T-helper 1 cell (primary cell): ENCODE results near the gene AP1M2.
"Not testable (repeated sequence)": the region's sequence is repeated elsewhere in the genome, so short reads cannot be mapped to it uniquely, and the experiment has no call there.

ENCODE experiments used
- DNase-seq, 5 donors: peaks; one replicate each; pipeline ENCODE4 v3.0.0-alpha.2; 2012 to 2020

AP1M2 gene

DNA sequence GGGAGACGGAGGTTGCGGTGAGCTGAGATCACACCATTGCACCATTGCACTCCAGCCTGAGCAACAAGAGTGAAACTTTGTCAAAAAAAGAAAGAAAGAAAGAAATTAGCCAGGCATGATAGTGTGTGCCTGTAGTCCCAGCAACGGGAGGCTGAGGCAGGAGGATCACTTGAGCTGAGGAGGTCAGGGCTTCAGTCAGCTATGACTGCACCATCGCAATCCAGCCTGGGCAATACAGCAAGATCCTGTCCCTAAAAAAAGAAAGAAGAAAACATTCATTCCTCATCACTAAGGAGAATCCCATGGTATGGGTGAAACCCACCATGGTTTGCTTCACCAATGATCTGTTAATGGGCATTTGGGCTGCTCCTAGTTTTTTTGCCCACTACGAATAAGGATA is 13.0 kb upstream of the AP1M2 start:
- DNase-seq: no peak

DNA sequence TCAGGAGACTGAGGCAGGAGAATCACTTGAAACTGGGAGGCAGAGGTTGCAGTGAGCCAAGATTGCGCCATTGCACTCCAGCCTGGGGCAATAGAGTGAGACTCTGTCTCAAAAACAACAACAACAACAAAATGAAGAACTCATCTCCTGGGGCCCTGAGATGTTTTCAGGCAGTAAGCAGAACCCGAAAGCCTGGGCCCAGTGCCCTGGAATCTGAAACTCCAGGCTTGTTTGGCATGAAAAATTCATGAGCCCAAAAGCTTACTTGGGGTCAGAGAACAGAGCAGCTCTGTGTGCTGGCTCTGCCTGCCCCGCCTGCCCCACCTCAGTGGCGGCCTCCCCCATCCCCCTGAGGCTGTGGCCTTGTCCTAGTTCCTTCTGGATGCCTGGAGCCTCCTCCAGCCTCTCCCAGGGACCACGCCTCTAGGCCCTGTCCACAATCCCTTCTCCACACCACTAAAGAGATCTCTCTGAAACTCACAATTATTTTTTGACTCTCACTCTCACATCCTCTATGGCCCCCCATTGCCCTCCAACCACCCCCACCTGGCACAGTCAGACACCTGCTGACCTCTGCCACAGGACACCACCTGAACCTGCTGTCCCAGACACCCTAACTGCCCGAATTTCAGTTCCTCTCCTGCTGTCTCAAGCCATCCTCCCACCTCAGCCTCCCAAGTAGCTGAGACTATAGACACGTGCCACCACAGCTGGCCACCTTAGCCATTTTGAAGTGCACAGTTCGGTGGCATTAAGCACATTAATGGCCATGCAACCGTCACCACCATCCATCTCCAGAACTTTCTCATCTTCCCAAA is 6.9 kb upstream of the AP1M2 start:
- no peak for DNase-seq

DNA sequence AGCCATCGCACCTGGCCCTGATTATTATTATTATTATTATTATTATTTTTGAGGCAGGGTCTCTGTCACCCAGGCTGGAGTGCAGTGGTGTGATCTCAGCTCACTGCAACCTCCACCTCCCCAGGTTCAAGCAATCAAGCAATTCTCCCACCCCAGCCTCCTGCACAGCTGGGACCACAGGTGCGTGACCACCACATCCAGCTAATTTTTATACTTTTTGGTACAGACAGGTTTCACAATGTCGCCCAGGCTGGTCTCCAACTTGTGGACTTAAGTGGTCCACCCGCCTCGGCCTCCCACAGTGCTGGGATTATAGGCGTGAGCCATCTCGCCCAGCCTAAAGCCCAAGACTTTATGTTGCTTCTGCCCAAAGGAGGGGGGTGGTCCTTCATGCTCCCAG is 6.0 kb upstream of the AP1M2 start:
- DNase-seq: no peak

DNA sequence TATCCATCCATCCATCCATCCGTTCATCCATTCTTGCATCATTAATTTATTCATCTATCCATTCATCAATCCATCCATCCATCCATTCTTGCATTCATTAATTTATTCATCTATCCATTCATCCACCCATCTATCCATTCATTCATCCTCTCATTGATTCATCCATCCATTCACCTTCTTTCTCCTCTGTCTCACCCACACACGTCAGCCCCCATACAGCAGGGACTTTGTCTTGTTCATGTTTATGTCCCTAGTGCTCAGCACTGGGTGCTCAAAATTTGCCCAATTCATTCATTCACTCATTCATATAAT is 683 bp upstream of the AP1M2 start:
- DNase-seq: no peak

DNA sequence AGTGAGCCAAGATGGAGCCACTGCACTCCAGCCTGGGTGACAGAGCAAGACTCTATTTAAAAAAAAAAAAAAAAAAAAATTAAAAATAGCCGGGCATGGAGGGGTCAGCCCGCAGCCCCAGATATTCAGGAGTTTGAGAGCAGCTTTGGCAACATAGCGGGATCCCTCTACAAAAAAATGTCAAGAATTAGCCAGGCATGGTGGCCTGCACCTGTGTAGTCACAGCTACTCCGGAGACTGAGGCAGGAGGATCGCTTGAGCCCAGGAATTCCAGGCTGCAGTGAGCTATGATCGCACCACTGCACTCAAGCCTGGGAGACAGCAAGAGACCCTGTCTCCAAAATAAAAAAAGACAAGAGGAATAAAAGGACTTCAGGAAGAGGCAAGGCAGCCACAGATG is 716 bp downstream of the AP1M2 start:
- DNase-seq: no peak

DNA sequence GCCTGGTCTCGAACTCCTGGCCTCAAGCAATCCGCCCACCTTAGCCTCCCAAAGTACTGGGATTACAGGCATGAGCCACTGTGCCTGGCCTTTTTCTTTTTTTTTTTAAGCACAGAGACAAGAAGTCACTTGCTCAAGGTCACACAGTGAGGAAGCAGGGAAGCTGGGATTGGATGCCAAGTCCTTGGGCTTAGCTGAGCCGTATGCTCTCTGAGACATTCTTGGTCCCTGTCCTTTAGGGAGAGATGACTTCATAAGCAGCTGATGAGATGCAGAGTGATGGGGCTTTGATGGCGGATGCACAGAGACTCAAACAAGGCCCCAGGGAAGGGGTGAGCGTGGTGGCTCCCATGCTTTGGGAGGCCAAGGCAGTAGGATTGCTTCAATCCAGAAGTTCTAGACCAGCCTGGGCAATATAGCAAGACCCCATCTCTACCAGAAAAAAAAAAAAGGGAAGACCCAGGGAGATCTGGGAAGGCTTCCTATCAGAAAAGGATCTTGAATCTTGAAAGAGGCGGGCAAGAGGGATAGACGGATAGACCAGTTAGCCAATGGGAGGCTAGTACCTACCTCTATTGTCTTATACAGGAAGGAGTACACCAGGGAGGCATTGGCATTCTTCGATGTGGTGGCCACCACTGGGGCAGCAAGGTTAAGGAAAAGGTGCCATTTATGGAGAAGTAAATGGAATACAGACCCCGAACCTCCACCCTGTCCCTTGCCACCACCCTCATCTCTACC is 3.9 kb downstream of the AP1M2 start:
- DNase-seq: no peak

DNA sequence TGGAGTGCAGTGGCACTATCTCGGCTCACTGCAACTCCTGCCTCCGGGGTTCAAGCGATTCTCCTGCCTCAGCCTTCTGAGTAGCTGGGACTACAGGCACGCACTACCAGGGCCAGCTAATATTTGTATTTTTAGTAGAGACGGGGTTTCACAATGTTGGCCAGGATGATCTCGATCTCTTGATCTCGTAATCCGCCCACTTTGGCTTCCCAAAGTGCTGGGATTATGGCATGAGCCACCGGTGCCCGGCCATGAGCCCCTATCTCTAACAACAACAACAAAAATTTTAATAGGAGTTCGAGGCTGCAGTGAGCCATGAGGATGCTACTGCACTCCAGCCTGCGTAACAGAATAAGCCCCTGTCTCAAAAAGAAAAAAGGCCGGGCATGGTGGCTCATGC is 5.0 kb downstream of the AP1M2 start:
- no peak for DNase-seq

DNA sequence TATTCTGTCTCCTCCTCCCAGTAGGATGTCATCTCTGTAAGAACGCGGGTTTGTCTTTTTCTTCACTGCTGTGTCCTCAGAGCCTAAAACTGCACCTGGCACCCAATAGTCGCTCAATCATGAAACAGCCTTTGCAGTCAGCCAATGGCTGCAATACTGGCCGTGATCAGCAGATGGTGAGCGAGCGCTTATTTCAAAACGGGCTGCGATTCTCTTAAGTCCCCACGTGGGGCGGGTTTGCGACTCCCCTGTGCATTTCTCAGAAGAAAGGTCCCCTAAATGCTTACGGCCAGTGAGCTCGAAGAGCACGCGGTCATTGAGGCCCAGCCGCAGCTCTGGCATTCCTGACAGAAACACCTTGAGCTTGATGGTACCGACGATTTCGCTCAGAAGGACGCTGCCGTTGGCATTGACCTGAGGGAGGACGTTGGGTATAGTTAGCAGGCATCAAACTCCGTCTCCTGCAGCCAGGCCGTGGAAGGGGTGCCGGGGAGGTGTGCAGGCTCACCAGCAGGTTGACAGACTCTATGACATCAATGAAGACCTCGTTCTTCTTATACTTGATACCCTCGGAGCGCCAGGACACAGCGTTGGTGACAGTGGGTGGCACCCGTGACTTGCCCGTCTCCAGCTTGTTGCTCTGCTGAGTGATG is 6.0 kb downstream of the AP1M2 start:
- DNase-seq: peak; percentile 67 to 87 (median 83)

DNA sequence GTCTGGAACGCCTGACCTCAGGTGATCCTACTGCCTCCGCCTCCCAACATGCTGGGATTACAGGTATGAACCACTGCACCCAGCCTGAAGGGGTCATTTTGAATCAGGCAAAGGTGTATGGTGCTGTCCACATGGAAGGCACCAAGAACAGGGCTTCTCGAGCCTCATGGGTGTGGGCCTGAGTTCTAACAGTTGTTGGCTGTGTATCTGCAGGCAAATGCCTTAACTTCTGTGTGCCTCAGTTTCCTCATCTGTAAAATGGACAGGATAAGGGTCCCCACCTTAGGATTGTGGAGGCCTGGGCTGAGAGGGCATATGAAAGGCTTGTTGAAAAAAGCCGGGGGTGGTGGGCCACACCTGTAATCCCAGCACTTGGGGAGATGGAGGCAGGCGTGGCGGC is 9.2 kb downstream of the AP1M2 start:
- DNase-seq: no peak

DNA sequence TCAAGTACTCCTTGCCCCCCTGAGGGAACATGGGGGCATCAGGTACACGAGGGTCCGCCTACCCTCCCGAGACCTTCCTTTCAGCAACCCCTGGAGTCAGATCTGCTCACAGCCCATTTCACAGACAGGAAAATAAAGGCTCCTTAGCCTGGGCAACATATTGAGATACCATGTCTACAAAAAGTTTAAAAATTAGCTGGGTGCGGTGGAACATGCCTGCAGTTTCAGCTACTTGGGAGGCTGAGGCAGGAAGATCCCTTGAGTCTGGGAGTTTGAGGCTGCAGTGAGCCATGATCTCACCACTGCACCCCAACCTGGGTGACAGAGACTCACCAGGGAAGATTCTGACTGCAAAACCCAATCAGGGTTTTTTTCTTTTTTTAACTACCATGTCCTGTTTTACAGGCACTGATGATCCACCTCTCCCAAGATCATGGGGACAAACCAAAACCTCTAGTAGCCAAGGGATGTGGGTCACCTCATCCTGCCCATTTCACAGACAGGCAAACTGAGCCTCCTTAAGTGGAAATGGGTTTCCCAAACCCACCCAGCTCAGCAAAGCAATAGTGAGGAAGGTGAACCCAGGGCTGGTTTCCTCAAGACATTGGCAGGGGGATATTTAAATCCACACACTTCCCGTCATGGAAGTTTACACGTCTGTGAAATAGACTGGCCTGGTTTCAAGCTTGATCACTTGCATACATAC is 11.9 kb downstream of the AP1M2 start:
- no peak for DNase-seq

DNA sequence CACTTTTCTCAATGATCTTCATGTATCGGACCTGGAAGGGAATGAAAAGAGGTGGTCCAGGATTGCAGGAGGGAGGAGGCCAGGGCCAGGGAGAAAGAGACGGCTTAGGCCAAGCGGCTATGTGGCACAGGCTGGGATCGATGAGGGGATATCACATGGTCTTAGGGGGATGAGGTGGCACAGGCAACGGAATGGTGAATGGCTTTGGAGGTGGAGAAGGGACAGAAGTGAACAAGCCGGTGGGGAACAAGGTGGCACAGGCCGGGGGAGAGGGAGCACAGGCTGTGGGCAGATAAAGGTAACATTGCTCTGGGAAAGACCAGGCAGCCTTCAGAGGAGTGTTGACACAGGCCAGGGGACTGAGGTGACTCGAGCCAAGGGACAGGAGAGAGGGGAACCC is 12.7 kb downstream of the AP1M2 start:
- no peak for DNase-seq

DNA sequence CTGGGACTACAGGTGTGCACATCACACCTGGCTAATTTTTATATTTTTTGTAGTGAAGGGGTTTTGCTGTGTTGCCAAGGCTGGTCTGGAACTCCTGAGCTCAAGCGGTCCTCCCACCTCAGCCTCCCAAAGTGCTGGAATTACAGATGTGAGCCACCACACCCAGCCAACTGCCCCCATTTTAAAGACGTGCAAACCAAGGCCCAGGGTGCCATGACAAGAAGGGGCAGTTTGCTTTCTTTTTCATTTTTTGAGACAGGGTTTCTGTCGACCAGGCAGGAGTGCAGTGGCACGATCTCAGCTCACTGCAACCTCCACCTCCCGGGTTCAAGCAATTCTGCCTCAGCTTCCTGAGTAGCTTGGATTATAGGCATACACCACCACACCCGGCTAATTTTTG is 13.3 kb downstream of the AP1M2 start:
- not testable (repeated sequence) for DNase-seq

DNA sequence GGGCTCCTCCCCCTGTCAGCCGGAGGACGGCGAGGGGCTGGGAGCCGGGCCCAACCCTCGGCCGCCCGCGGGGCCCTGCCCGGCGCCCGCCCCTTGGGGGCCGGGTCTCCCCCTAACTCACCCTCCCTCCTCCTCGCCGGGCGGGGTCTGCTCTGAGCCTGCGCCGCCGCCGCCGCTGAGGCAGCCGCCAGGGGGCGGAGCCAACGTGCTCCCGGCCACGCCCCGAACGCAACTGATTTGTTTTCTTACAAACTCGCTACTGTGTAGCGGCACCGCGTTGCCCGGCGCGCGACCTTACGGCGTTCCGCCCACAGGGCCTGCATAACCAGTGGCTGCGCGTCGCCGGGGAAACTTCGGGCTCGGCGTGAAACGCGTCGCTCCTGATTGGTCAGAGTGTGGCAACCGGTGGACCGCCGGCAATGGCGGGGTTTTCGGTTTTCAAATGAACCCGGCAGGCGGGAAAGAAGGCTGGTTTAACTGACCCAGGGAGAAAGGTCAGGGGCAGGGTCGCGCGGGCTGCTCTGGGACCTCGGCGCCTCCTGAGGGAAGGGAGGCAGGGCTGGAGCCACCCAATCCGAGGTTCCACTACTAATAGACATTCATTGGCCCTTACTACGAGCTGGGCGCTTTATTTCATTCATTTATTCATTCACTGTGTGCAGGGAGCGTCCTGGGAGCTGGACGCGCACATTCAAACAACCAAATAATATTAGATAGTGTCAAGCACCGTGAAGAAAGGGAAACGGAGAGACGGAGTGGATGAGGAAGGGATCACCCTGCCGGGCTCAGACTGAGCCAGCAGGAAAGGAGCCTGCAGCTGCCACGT is 18.1 kb downstream of the AP1M2 start, which contains the start of gene CDKN2D:
Gene CDKN2D (minus strand): TSS at position 154 of the 826 bp plus-strand sequence. CDS start 326 bp downstream, outside the sequence.
- peak; percentile 99 to 100 (median 100) for DNase-seq

DNA sequence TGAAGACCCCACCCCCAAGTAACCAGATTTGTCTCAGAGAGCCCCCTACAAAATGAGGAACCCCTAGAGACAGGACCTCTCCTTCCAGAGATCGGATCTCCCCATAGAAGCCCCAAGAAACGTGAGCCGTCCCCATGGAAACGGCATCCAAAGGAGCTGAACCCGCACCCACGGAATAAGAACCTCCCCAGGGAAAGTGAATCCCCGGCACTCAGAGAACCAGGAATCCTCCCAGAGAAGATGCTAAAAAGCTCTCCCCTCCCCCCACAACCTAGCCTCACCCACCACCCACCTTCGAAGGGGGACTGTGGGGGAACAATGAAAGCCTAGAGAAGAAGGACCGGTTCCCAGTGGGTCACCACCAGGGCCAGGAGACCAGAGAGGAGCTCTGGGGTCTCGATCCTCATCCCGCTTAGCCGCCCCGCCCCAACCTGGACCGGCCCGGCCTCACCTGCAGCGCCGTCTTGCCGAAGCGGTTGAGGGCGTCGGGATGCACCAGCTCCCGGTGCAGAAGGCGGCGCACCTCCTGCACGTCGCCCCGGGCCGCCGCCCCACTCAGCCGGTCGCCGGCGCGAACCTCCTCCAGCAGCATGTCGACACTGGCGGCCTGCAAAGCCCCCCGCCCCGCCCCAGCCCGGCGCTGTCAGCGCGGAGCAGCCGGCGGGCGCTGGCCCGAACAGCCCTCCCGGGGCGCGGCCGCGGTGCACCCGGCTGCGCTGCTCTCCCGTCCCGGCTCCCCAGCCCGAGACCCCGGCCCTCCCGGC is 18.9 kb downstream of the AP1M2 start:
- DNase-seq: peak in 3 of 5 donors; percentile 50 to 77 (median 53)

DNA sequence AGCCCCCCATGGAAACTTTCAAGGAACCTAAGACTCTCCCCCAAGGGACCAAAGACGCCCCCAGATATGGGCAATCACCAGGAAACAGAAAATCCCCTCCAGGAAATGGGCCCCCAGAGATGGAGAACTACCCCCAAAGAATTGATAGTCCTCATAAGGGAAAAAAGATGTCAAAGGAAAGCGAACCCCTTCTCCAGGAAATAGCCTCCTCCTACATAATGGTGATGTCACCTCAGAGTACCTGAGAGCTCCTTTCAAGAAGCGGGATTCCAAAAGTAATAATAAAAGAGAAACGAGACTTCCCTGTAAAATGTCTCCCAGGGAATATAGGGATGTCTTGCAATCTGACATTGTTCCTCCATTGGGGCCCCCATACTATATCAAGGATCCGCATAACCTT is 19.5 kb downstream of the AP1M2 start:
- DNase-seq: no peak

DNA sequence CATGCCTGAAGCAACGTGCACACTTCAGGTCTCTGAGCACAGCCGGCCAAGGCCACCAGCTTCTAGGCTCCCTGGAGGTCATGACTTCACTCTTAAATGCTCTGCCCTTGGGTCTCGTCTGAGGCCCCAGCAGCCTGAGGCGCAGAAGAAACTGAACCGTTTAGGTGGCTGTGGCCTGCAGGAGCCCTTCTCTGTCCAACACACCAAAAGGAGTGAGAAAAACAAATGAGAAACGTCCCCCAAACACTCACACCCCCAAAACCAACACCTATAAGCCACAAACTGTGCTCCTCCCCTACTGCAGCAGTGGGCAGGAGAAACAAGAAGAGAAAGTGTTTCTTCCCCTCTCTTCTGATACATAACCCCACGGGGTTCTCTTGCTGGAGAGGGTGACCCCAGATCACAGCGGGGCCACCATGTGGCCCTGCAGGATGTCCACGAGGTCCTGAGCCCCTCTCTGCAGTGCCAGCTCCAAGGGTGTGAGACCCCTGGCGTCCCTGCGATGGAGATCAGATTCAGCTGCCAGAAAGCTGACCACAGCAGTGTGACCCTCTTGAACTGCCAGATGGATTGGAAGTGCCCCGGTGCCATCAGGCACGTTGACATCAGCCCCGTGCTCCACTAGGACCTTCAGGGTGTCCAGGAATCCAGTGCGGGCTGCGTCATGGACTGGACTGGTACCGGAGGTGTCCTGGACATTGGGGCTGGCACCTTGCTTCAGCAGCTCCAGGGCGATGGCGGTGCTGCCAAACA is 20.3 kb downstream of the AP1M2 start:
- DNase-seq: peak in 3 of 5 donors; percentile 38 to 74 (median 48)

DNA sequence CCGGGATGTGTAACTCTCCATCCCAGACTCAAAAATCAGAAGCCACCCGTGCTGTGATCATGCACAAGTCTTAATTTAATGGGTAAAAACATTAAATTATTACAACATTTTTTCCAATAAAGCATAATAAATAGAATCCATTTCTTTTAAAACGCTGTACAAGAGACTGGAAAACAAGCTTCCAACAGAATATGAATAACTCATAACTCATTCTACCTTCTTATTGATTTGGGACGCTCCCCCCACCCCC is 20.8 kb downstream of the AP1M2 start:
- DNase-seq: no peak

DNA sequence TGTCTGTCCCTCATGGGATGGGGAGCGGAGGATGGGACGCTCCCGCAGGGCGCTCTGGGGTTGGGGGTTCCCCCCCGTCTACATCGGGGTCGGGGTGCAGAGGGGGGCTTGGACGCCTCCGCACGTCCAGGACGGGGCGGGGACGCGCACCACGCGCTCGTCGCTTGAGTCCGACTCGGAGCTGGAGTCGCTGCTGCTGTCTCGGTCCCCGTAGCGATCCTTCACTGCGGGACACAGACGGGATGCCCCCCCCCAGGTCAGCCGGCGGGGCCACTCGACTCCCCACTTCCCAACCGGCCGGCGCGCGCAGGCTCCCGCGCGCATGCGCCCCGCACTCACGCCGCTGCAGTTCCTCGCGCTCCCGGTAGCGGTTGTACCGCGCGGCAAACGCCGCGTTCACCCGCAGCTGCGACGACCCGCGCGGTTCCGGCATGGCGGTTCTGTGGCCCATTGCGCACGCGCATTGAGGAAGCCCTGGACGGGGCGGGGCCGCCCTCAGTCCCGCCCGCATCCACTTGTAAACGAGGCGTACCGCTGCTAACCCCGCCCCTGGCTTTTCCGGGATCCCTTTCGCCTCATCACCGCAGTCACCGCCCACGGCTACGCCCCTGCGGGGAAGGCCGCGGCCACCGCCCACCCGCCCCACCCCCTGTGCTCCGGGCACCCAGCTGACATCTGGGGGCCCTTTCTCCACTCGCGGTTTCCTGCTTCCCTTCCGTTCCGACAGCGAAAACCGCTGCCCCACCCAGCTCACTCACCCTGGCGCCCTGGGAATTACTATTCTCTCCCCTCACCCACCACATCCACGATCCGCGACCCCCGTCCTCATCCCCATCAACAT is 21.3 kb downstream of the AP1M2 start, which contains the start of gene KRI1:
Gene KRI1 (minus strand): TSS at position 444 of the 841 bp plus-strand sequence. CDS start 11 bp downstream, at position 433.
- peak; percentile 98 to 99 (median 99) for DNase-seq

DNA sequence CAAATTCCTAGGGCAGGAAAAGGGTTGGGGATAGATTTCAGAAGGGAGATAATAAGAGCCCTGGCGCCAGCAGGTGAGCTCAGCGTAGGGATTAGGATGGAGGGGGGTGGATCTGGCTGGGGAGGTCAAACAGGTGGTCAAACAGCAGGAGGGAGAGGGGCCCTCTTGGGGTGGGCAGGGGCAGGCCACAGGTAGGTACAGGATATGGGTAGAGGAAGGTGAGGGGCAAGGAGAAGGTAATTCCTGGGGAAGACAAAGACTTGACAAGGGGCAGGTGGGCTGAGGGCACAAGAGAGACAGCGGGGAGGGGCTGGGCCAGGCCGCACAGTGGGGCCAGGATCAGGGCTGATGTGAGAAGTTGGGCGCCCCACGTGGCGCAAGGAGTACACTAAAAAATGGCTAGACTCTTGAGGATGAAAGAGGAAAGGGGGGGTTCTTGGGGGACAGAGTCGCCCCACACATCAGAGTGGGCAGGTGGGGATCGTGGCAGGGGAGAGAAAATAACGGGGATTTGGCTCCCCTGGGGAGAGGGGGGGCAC is 22.0 kb downstream of the AP1M2 start:
- peak in 3 of 5 donors; percentile 41 to 72 (median 43) for DNase-seq
